HG03442 (cell line): ENCODE data around the gene SDK2.

ENCODE experiments used
- ATAC-seq: cut with Tn5 transposase; IDR thresholded peaks from one replicate; pipeline ENCODE4 v1.9.1; 2021; ENCODE audit warnings: mild to moderate bottlenecking, moderate library complexity; ENCODE audit not compliant: unreplicated experiment

The SDK2 gene

GRCh38 chr17:73511719-73512115 is 132.5 kb downstream of the SDK2 start:
- no peak for ATAC-seq

GRCh38 chr17:73510981-73511718 is 133.1 kb downstream of the SDK2 start:
- no peak for ATAC-seq

- ATAC-seq = no peak
These were observed 135.2 kb downstream of the SDK2 start for GRCh38 chr17:73508931-73509605.

GRCh38 chr17:73508057-73508930 is 136.0 kb downstream of the SDK2 start:
- no peak for ATAC-seq

- ATAC-seq = no peak
These were observed 137.5 kb downstream of the SDK2 start for GRCh38 chr17:73506470-73507435.

GRCh38 chr17:73503560-73503959 is 140.7 kb downstream of the SDK2 start:
- ATAC-seq = no peak

GRCh38 chr17:73500414-73500999 is 143.7 kb downstream of the SDK2 start:
- ATAC-seq = no peak

- no peak for ATAC-seq
These were observed 145.2 kb downstream of the SDK2 start for GRCh38 chr17:73498886-73499554.

GRCh38 chr17:73498176-73498575 is 146.1 kb downstream of the SDK2 start:
- no peak for ATAC-seq

GRCh38 chr17:73497721-73498120 is 146.5 kb downstream of the SDK2 start:
- ATAC-seq = no peak

GRCh38 chr17:73496232-73496631 is 148.0 kb downstream of the SDK2 start:
- ATAC-seq = no peak

GRCh38 chr17:73495641-73496040 is 148.6 kb downstream of the SDK2 start:
- ATAC-seq = no peak

GRCh38 chr17:73494950-73495349 is 149.3 kb downstream of the SDK2 start:
- no peak for ATAC-seq

- no peak for ATAC-seq
These were observed 150.0 kb downstream of the SDK2 start for GRCh38 chr17:73493956-73494926.

- ATAC-seq = no peak
These were observed 151.1 kb downstream of the SDK2 start for GRCh38 chr17:73492821-73493814.

- no peak for ATAC-seq
These were observed 152.0 kb downstream of the SDK2 start for GRCh38 chr17:73492125-73492820.

- no peak for ATAC-seq
These were observed 152.6 kb downstream of the SDK2 start for GRCh38 chr17:73491648-73492047.
